ENCODE results near the gene PTH1R. TPM values are rescaled to one million over a fixed set of nuclear protein-coding genes. Genes with fewer than 3 reads are reported as not detected.
"Not testable (repeated sequence)": the region's sequence is repeated elsewhere in the genome, so short reads cannot be mapped to it uniquely, and the experiment has no call there.

The PTH1R gene
- total RNA-seq, 2 experiments from 2014 or later = not detected

GRCh38 chr3:46910914-46911313 is 33.4 kb downstream of the PTH1R start:
- H3K4me3 Mint-ChIP-seq; H3K27ac Mint-ChIP-seq; ATAC-seq; H3K9me3 Mint-ChIP-seq (ENCODE audit: insufficient read depth); H3K27me3 Mint-ChIP-seq (ENCODE audit: low read depth); DNase-seq; POLR2A ChIA-PET: not testable (repeated sequence)
- Mint-ChIP-seq H3K4me1 (ENCODE audit: low read depth) (peaks cover 16% of the 10 kb centered on the region), H3K36me3 (ENCODE audit: low read depth) (peaks cover 10% of the 10 kb centered on the region)
- CTCF ChIA-PET = interaction anchor here (1.5 kb wide), 1 partner anchor 87 kb away, joined by 4 read pairs; no protein-coding TSS in a partner anchor

- no peak for DNase-seq
- Mint-ChIP-seq H3K9me3 (ENCODE audit: insufficient read depth) (no peaks in the 10 kb centered on the region), H3K27me3 (ENCODE audit: low read depth) (no peaks in the 10 kb centered on the region), H3K4me1 (ENCODE audit: low read depth) (peaks cover 16% of the 10 kb centered on the region), H3K27ac (no peak overlapping the region), H3K36me3 (ENCODE audit: low read depth) (peaks cover 26% of the 10 kb centered on the region), H3K4me3 (no peak overlapping the region)
- CTCF ChIA-PET = interaction anchor here (0.7 to 1.3 kb wide), 2 partner anchors 85 to 86 kb away, joined by 3 to 4 read pairs; no protein-coding TSS in a partner anchor
- ATAC-seq = no peak
- POLR2A ChIA-PET = interaction anchor here (0.6 to 1.3 kb wide), 3 partner anchors 9 to 224 kb away, joined by 3 to 4 read pairs (median 3); partner anchors contain the start of gene NBEAL2
Measured at GRCh38 chr3:46912986-46913385, 35.5 kb downstream of the PTH1R start.

DNA sequence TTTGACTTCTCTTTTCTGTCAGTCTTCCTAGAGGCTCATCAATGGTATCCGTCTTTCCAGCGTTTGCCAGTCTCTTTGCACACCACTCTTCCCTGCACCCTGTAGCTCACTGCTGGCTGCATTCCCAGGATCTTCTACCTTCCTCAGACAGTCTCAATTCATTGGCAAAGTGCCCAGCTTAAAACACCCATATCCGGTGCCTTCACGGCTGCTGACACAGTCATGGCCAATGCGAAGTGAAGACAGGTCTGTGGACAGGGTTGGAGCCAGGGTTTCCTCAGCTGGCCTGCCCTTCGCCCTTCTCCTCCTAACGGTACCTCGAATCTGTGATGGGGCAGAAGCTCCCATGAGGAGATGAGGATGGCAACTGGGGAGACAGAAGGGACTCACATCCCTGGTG is 36.1 kb downstream of the PTH1R start:
- H3K27ac Mint-ChIP-seq = no peak overlapping the region
- H3K4me3 Mint-ChIP-seq = no peak overlapping the region
- H3K9me3 Mint-ChIP-seq (ENCODE audit: insufficient read depth) = peaks cover 3% of the 10 kb centered on the region
- CTCF ChIA-PET = interaction anchor here (0.7 to 1.3 kb wide), 2 partner anchors 84 to 86 kb away, joined by 3 to 4 read pairs; no protein-coding TSS in a partner anchor
- ATAC-seq (no peak), DNase-seq (no peak)
- no peaks in the 10 kb centered on the region for H3K27me3 Mint-ChIP-seq (ENCODE audit: low read depth)
- H3K36me3 Mint-ChIP-seq (ENCODE audit: low read depth) = peaks cover 32% of the 10 kb centered on the region
- peaks cover 19% of the 10 kb centered on the region for H3K4me1 Mint-ChIP-seq (ENCODE audit: low read depth)
- POLR2A ChIA-PET = interaction anchor here (0.6 to 1.3 kb wide), 2 partner anchors 9 to 225 kb away, joined by 3 to 4 read pairs; no protein-coding TSS in a partner anchor

DNA sequence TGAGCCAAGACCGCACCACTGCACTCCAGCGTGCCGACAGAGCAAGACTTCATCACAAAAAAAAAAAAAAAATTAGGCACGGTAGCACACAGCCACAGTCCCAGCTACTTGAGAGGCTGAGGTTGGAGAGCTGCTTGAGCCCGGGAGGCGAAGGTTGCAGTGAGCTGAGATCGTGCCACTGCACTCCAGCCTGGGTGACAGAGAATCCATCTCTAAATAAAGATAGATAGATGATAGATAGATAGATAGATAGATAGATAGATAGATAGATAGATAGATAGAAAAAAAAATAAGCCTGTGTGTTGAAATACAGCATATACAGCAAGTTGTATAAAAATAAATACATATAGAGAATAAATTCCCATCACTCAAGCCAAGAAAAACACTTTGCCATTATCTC is 37.3 kb downstream of the PTH1R start:
- ATAC-seq = no peak
- ChIA-PET POLR2A (no interaction called here), CTCF (interaction anchor here (1.5 kb wide), 1 partner anchor 49 kb away, joined by 3 read pairs; no protein-coding TSS in a partner anchor)
- no peaks in the 10 kb centered on the region for H3K27me3 Mint-ChIP-seq (ENCODE audit: low read depth)
- no peak overlapping the region for H3K4me3 Mint-ChIP-seq
- H3K36me3 Mint-ChIP-seq (ENCODE audit: low read depth) = peaks cover 41% of the 10 kb centered on the region
- DNase-seq = no peak
- peaks cover 4% of the 10 kb centered on the region for H3K9me3 Mint-ChIP-seq (ENCODE audit: insufficient read depth)
- peaks cover 16% of the 10 kb centered on the region for H3K4me1 Mint-ChIP-seq (ENCODE audit: low read depth)
- H3K27ac Mint-ChIP-seq = no peak overlapping the region

DNA sequence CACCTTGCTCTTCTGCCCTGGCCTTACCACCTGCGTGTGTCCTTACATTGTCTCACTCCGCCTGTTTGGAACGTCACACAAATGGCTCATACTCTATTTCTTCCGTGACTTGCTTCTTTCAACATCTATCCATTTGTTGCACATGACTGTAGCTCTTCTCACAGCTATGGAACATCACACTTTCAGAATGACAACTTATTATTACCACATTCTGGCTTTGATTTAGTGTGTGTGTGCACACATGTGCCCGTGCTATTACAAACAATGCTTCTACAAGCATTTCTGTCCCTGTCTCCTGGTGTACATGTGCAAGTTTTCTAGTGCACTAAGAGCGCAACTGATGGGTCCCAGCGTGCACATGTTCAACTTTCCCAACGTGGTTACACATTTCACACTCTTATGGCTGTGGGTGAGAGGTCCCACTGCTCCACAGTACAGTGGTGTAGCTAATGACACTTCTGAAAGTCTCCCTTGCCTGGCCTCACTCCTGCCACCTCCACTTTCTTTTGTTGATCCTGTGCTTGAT is 37.8 kb downstream of the PTH1R start:
- Mint-ChIP-seq H3K36me3 (ENCODE audit: low read depth) (peaks cover 46% of the 10 kb centered on the region), H3K4me3 (no peak overlapping the region), H3K27me3 (ENCODE audit: low read depth) (no peaks in the 10 kb centered on the region), H3K4me1 (ENCODE audit: low read depth) (peaks cover 16% of the 10 kb centered on the region), H3K9me3 (ENCODE audit: insufficient read depth) (peaks cover 4% of the 10 kb centered on the region), H3K27ac (no peak overlapping the region)
- ATAC-seq = no peak
- DNase-seq = no peak
- POLR2A ChIA-PET = no interaction called here
- CTCF ChIA-PET = interaction anchor here (1.5 kb wide), 1 partner anchor 49 kb away, joined by 3 read pairs; no protein-coding TSS in a partner anchor

DNA sequence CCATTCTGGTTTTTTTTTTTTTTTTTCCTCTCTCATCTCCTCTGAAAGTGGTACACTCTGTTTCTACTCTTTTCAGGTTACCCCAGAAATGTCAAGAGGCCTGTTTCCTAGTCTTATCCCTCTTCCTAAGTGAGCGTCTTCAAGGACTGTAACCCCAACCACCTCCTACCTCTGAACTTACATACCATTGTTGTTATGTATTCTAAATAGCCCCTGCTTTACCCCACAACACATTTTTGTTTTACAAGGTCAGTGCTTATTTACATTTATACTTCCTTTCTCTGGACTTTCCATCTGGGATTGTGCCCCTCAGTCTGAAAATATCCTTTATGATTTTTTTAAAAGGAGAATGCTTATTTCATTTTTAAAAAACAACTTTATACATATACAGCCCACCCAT is 38.8 kb downstream of the PTH1R start:
- peaks cover 4% of the 10 kb centered on the region for H3K9me3 Mint-ChIP-seq (ENCODE audit: insufficient read depth)
- no peak for ATAC-seq
- POLR2A ChIA-PET = no interaction called here
- DNase-seq = no peak
- peaks cover 16% of the 10 kb centered on the region for H3K4me1 Mint-ChIP-seq (ENCODE audit: low read depth)
- no peak overlapping the region for H3K4me3 Mint-ChIP-seq
- H3K27ac Mint-ChIP-seq = no peak overlapping the region
- H3K36me3 Mint-ChIP-seq (ENCODE audit: low read depth) = peaks cover 52% of the 10 kb centered on the region
- CTCF ChIA-PET = no interaction called here
- H3K27me3 Mint-ChIP-seq (ENCODE audit: low read depth) = no peaks in the 10 kb centered on the region

- H3K4me1 Mint-ChIP-seq (ENCODE audit: low read depth) = peaks cover 16% of the 10 kb centered on the region
- H3K27ac Mint-ChIP-seq = no peak overlapping the region
- no peaks in the 10 kb centered on the region for H3K27me3 Mint-ChIP-seq (ENCODE audit: low read depth)
- POLR2A ChIA-PET = no interaction called here
- H3K36me3 Mint-ChIP-seq (ENCODE audit: low read depth) = peaks cover 57% of the 10 kb centered on the region
- no peak for DNase-seq
- H3K9me3 Mint-ChIP-seq (ENCODE audit: insufficient read depth) = peaks cover 4% of the 10 kb centered on the region
- no peak for ATAC-seq
- H3K4me3 Mint-ChIP-seq = no peak overlapping the region
- CTCF ChIA-PET = no interaction called here
Measured at GRCh38 chr3:46916799-46917198, 39.3 kb downstream of the PTH1R start.

GRCh38 chr3:46917257-46917656 is 39.7 kb downstream of the PTH1R start:
- ATAC-seq (no peak), DNase-seq (no peak)
- ChIA-PET POLR2A (no interaction called here), CTCF (interaction anchor here (3.5 kb wide), 1 partner anchor 8 kb away, joined by 26 read pairs; no protein-coding TSS in a partner anchor)
- peaks cover 58% of the 10 kb centered on the region for H3K36me3 Mint-ChIP-seq (ENCODE audit: low read depth)
- peaks cover 16% of the 10 kb centered on the region for H3K4me1 Mint-ChIP-seq (ENCODE audit: low read depth)
- peaks cover 4% of the 10 kb centered on the region for H3K9me3 Mint-ChIP-seq (ENCODE audit: insufficient read depth)
- no peak overlapping the region for H3K27ac Mint-ChIP-seq
- H3K27me3 Mint-ChIP-seq (ENCODE audit: low read depth) = no peaks in the 10 kb centered on the region
- no peak overlapping the region for H3K4me3 Mint-ChIP-seq

DNA sequence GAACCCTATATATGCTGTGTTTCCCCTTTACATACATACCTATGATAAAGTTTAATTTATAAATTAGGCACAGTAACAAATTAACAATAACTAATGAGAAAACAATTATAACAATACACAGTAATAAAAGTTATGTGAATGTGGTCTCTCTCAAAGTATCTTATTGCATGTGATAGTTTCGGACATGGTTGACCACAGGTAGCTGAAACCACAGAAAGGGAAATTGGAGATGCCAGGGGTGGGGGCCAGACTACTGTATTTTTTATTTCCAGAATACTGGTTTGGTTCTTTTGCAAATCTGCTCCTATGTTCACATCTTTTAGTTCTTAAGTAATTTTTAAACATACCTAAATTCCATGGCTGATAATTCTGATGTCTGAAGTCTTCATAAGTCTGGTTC is 40.7 kb downstream of the PTH1R start:
- ChIA-PET CTCF (interaction anchor here (1.2 to 3.5 kb wide), 3 partner anchors 9 to 23 kb away, joined by 3 to 26 read pairs (median 3); no protein-coding TSS in a partner anchor), POLR2A (interaction anchor here (1.0 kb wide), 1 partner anchor 113 kb away, joined by 3 read pairs; no protein-coding TSS in a partner anchor)
- peaks cover 62% of the 10 kb centered on the region for H3K36me3 Mint-ChIP-seq (ENCODE audit: low read depth)
- H3K27me3 Mint-ChIP-seq (ENCODE audit: low read depth) = no peaks in the 10 kb centered on the region
- ATAC-seq = no peak
- no peak overlapping the region for H3K27ac Mint-ChIP-seq
- peaks cover 4% of the 10 kb centered on the region for H3K9me3 Mint-ChIP-seq (ENCODE audit: insufficient read depth)
- no peak overlapping the region for H3K4me3 Mint-ChIP-seq
- H3K4me1 Mint-ChIP-seq (ENCODE audit: low read depth) = peaks cover 18% of the 10 kb centered on the region
- DNase-seq = no peak

GRCh38 chr3:46918634-46919033 is 41.1 kb downstream of the PTH1R start:
- Mint-ChIP-seq H3K4me1 (ENCODE audit: low read depth) (peaks cover 17% of the 10 kb centered on the region), H3K27ac (no peak overlapping the region), H3K27me3 (ENCODE audit: low read depth) (no peaks in the 10 kb centered on the region), H3K4me3 (no peak overlapping the region), H3K36me3 (ENCODE audit: low read depth) (peaks cover 66% of the 10 kb centered on the region), H3K9me3 (ENCODE audit: insufficient read depth) (peaks cover 4% of the 10 kb centered on the region)
- DNase-seq (no peak), ATAC-seq (no peak)
- CTCF ChIA-PET = interaction anchor here (1.2 to 3.5 kb wide), 3 partner anchors 9 to 24 kb away, joined by 3 to 26 read pairs (median 3); no protein-coding TSS in a partner anchor
- POLR2A ChIA-PET = interaction anchor here (1.0 kb wide), 1 partner anchor 113 kb away, joined by 3 read pairs; no protein-coding TSS in a partner anchor

- Mint-ChIP-seq H3K36me3 (ENCODE audit: low read depth) (peaks cover 72% of the 10 kb centered on the region), H3K27me3 (ENCODE audit: low read depth) (no peaks in the 10 kb centered on the region), H3K27ac (no peak overlapping the region), H3K4me3 (no peak overlapping the region), H3K9me3 (ENCODE audit: insufficient read depth) (peaks cover 4% of the 10 kb centered on the region), H3K4me1 (ENCODE audit: low read depth) (peaks cover 29% of the 10 kb centered on the region)
- ChIA-PET CTCF (interaction anchor here (1.0 to 2.7 kb wide), 2 partner anchors 11 to 77 kb away, joined by 3 to 15 read pairs; no protein-coding TSS in a partner anchor), POLR2A (interaction anchor here (0.6 kb wide), 1 partner anchor 11 kb away, joined by 3 read pairs; no protein-coding TSS in a partner anchor)
- ATAC-seq (no peak), DNase-seq (no peak)
Measured at GRCh38 chr3:46921041-46921440, 43.5 kb downstream of the PTH1R start.

- peaks cover 4% of the 10 kb centered on the region for H3K9me3 Mint-ChIP-seq (ENCODE audit: insufficient read depth)
- H3K4me3 Mint-ChIP-seq = no peak overlapping the region
- ChIA-PET CTCF (interaction anchor here (1.0 to 2.7 kb wide), 3 partner anchors 12 to 76 kb away, joined by 3 to 15 read pairs (median 3); no protein-coding TSS in a partner anchor), POLR2A (no interaction called here)
- no peak overlapping the region for H3K27ac Mint-ChIP-seq
- peaks cover 37% of the 10 kb centered on the region for H3K4me1 Mint-ChIP-seq (ENCODE audit: low read depth)
- ATAC-seq (no peak), DNase-seq (no peak)
- peaks cover 68% of the 10 kb centered on the region for H3K36me3 Mint-ChIP-seq (ENCODE audit: low read depth)
- H3K27me3 Mint-ChIP-seq (ENCODE audit: low read depth) = no peaks in the 10 kb centered on the region
Measured at GRCh38 chr3:46921871-46922271, 44.4 kb downstream of the PTH1R start.
